Adrenal gland (tissue), 12 donors: ENCODE data around the gene HSPA12A. TPM values are rescaled to one million over a fixed set of nuclear protein-coding genes. Genes with fewer than 3 reads are reported as not detected.

ENCODE experiments used
- DNase-seq, 7 donors: peaks; one replicate each; pipeline ENCODE4 v3.0.0-alpha.2; 2019 to 2020
- H3K27ac ChIP-seq, 5 donors: fragments of 200-600 bp; sonication (generic) in 4 of 5; 1 replicate in 3 of 5; 2 replicates in 2 of 5; pipeline versions ENCODE4 v1.5.1 to v1.8.0; 2016 to 2020; ENCODE audit warnings: mild to moderate bottlenecking in 1 of 5
- H3K27me3 ChIP-seq: fragments of 200-600 bp; 2 replicates; pipeline ENCODE4 v1.8.0; 2021
- H3K36me3 ChIP-seq, 2 donors: fragments of 200-600 bp; replicated peaks in 1 of 2; 1 replicate in 1 of 2; 2 replicates in 1 of 2; pipeline versions ENCODE4 v1.5.1 to v1.8.0; 2018 to 2022
- H3K4me1 ChIP-seq, 2 donors: fragments of 200-600 bp; replicated peaks in 1 of 2; 1 replicate in 1 of 2; 2 replicates in 1 of 2; pipeline versions ENCODE4 v1.5.1 to v1.8.0; 2018 to 2021
- H3K4me3 ChIP-seq, 4 donors: fragments of 200-600 bp; sonication (generic) in 3 of 4; one replicate each; pipeline ENCODE4 v1.5.1; 2016 to 2018
- H3K9me3 ChIP-seq, 3 donors: fragments of 200-600 bp; sonication (generic) in 1 of 3; replicated peaks in 1 of 3; 1 replicate in 2 of 3; 2 replicates in 1 of 3; pipeline versions ENCODE4 v1.5.1 to v1.8.0; 2016 to 2021
- CTCF ChIP-seq, 6 experiments: fragments of 450-650 bp in 4 of 6; fragments of 200-600 bp in 2 of 6; sonication (generic) in 1 of 6; IDR thresholded peaks; 1 replicate in 5 of 6; 2 replicates in 1 of 6; pipeline versions ENCODE4 v1.5.1 to v1.8.0; 2016 to 2021; ENCODE audit warnings: antibody characterized with exemption in 6 of 6, mild to moderate bottlenecking in 2 of 6, moderate library complexity in 1 of 6
- POLR2A ChIP-seq, 2 donors: fragments of 450-650 bp; IDR thresholded peaks; one replicate each; pipeline ENCODE4 v1.6.1; 2017; ENCODE audit warnings: antibody characterized with exemption in 2 of 2, mild to moderate bottlenecking in 2 of 2, moderate library complexity in 1 of 2
- WGBS, 4 donors: extraction: QIAGEN DNeasy Blood & Tissue Kit in 2 of 4; methylation state at CpG; one replicate each; pipeline versions ENCODE4 v1.1.5 to v1.1.7; 2013 to 2017; 5-methylcytosine and 5-hydroxymethylcytosine counted together
- intact Hi-C, 2 donors: fragments of 100-400 bp; cut with DNase I; formaldehyde crosslinking; loops; one replicate each; pipeline versions ENCODE4 v1.14.1 to v1.15.0; 2022 to 2023
- polyA plus RNA-seq, 3 donors: library from polyadenylated mRNA; stranded (reverse); fragments of 200-250 nt in 2 of 3; fragments of 350-450 nt in 1 of 3; fragmentation: Illumina TruSeq in 1 of 3; extraction: RNeasy Lipid Tissue Mini Kit (QIAGEN cat#74804) in 1 of 3; gene quantifications; one replicate each; pipeline ENCODE4 v1.2.3, GENCODE V29; 2013 to 2014
- total RNA-seq, 9 donors: library from RNA; depleted of rRNA in 4 of 9; stranded (reverse); fragments of >200 nt in 4 of 9; fragments of 120-200 nt in 1 of 9; fragmentation: NEBNext Ultra II Directional in 1 of 9; extraction: Animal tissue kit (Norgen Biotek cat#: 25700) in 1 of 9; gene quantifications; one replicate each; pipeline versions ENCODE4 v1.1.0 to v1.2.4, GENCODE V29; 2013 to 2023
- donor health status: healthy with polysubstance abuse.
- donor health status: Bipolar disorder and iron deficiency.
- donor health status: DM: yes; HTN: yes; CAD: no.
- donor health status: DM: no; HTN: no; CAD: no.
- donor health status: DM: no; HTN: no; CAD: no.
- donor health status: DM: yes; HTN: yes; CAD: no.

The HSPA12A gene
- total and polyA plus RNA-seq, 12 donors = 20.1 to 61.3 (median 46.3) TPM

GRCh38 chr10:116721547-116722392 is 20.6 kb downstream of the HSPA12A start:
- Histone ChIP-seq H3K9me3 (no peaks in the 10 kb centered on the region), H3K4me3 (no peak overlapping the region), H3K27me3 (no peaks in the 10 kb centered on the region), H3K4me1 (peaks cover 12 to 42% of the 10 kb centered on the region in 2 donors), H3K27ac (peak overlapping the region in 1 of 5 donors; percentile 54), H3K36me3 (no peaks in the 10 kb centered on the region)
- 70 to 81% (median 73%) methylated on average over 11 to 20 of the region's 20 CpGs for WGBS, 4 donors
- no peak for TF ChIP-seq POLR2A (IDR thresholded peaks at IDR 0.05)
- no peak for TF ChIP-seq CTCF (IDR thresholded peaks at IDR 0.05)
- intact Hi-C loops = no loop called here
- DNase-seq = peak in 3 of 7 donors; percentile 21 to 37 (median 27)

GRCh38 chr10:116720668-116721546 is 21.5 kb downstream of the HSPA12A start:
- Histone ChIP-seq H3K27me3 (no peaks in the 10 kb centered on the region), H3K4me1 (peaks cover 20 to 50% of the 10 kb centered on the region in 2 donors), H3K27ac (peak overlapping the region in 1 of 5 donors; percentile 7), H3K9me3 (no peaks in the 10 kb centered on the region), H3K4me3 (no peak overlapping the region), H3K36me3 (no peaks in the 10 kb centered on the region)
- intact Hi-C loops = no loop called here
- DNase-seq = no peak
- WGBS, 4 donors = 69 to 82% (median 76%) methylated on average over 7 of the region's 7 CpGs
- no peak for TF ChIP-seq POLR2A (IDR thresholded peaks at IDR 0.05)
- no peak for TF ChIP-seq CTCF (IDR thresholded peaks at IDR 0.05)

GRCh38 chr10:116720241-116720643 is 22.1 kb downstream of the HSPA12A start:
- H3K27me3 ChIP-seq = no peaks in the 10 kb centered on the region
- no peaks in the 10 kb centered on the region for H3K36me3 ChIP-seq
- H3K4me3 ChIP-seq = no peak overlapping the region
- no peak for TF ChIP-seq CTCF (IDR thresholded peaks at IDR 0.05)
- TF ChIP-seq POLR2A (IDR thresholded peaks at IDR 0.05) = no peak
- peaks cover 23 to 57% of the 10 kb centered on the region in 2 donors for H3K4me1 ChIP-seq
- WGBS, 4 donors = 67 to 82% (median 73%) methylated on average over 4 to 7 of the region's 7 CpGs
- no peaks in the 10 kb centered on the region for H3K9me3 ChIP-seq
- DNase-seq = peak in 5 of 7 donors; percentile 46 to 70 (median 57)
- H3K27ac ChIP-seq = peak overlapping the region in 1 of 5 donors; percentile 7
- intact Hi-C loops = no loop called here

GRCh38 chr10:116719804-116720203 is 22.6 kb downstream of the HSPA12A start:
- Histone ChIP-seq H3K36me3 (no peaks in the 10 kb centered on the region), H3K4me1 (peaks cover 23 to 61% of the 10 kb centered on the region in 2 donors), H3K27ac (no peak overlapping the region), H3K4me3 (no peak overlapping the region), H3K9me3 (no peaks in the 10 kb centered on the region), H3K27me3 (no peaks in the 10 kb centered on the region)
- intact Hi-C loops = no loop called here
- 90 to 98% (median 94%) methylated on average over 1 of the region's 1 CpG for WGBS, 4 donors
- no peak for DNase-seq
- TF ChIP-seq POLR2A (IDR thresholded peaks at IDR 0.05) = no peak
- TF ChIP-seq CTCF (IDR thresholded peaks at IDR 0.05) = no peak
